K562 (cell line): ENCODE results near the gene GLRA2. TPM values are rescaled to one million over a fixed set of nuclear protein-coding genes. Genes with fewer than 3 reads are reported as not detected.

Experiments
- AFF1 ChIP-seq, 2 experiments: fragments of 450-650 bp; IDR thresholded peaks; 2 replicates each; pipeline ENCODE4 v1.6.1; 2018; ENCODE audit warnings: mild to moderate bottlenecking in 2 of 2, low read depth in 1 of 2; ENCODE audit not compliant: partially characterized antibody in 2 of 2
- CEBPZ ChIP-seq: fragments of 150-350 bp; IDR thresholded peaks from 2 replicates; pipeline ENCODE4 v1.6.1; 2014; ENCODE audit warnings: low read depth, mild to moderate bottlenecking, low read length, borderline replicate concordance
- CREB5 ChIP-seq: fragments of 250-450 bp; sonication (Bioruptor Pico); IDR thresholded peaks from 2 replicates; pipeline ENCODE4 v1.5.0; 2020; ENCODE audit warnings: mild to moderate bottlenecking
- HMBOX1 ChIP-seq: sonication (generic); IDR thresholded peaks from 2 replicates; pipeline ENCODE4 v1.6.1; 2016
- POLR2G ChIP-seq: fragments of 200-400 bp; formaldehyde crosslinking; IDR thresholded peaks from 2 replicates; pipeline ENCODE4 v1.6.1; 2017; ENCODE audit warnings: low read depth, mild to moderate bottlenecking, antibody characterized with exemption, low read length, moderate library complexity
- SAFB2 ChIP-seq: fragments of 200-400 bp; formaldehyde crosslinking; IDR thresholded peaks from 2 replicates; pipeline ENCODE4 v1.6.1; 2018; ENCODE audit warnings: borderline replicate concordance, low read length, low read depth, moderate library complexity; ENCODE audit not compliant: severe bottlenecking
- TAF9B ChIP-seq: fragments of 450-650 bp; IDR thresholded peaks from 2 replicates; pipeline ENCODE4 v1.6.1; 2018; ENCODE audit warnings: mild to moderate bottlenecking; ENCODE audit not compliant: partially characterized antibody
- ZNF518B ChIP-seq: fragments of 250-450 bp; sonication (Bioruptor Pico); IDR thresholded peaks from 2 replicates; pipeline ENCODE4 v1.5.0; 2021; ENCODE audit warnings: mild to moderate bottlenecking, moderate library complexity
- polyA plus RNA-seq, 8 experiments: library from polyadenylated mRNA; depleted of rRNA in 4 of 8; stranded (reverse) in 5 of 8; unstranded in 3 of 8; fragments of >200 nt; fragmentation: Nextera tagmentation in 2 of 8; fragmentation: Illumina TruSeq in 1 of 8; extraction: Ambion mirVana in 2 of 8; extraction: Trizol in 1 of 8; gene quantifications; 2 replicates each; pipeline versions ENCODE4 v1.2.1 to v1.2.3, GENCODE V29; 2011 to 2014; ENCODE audit warnings: inconsistent platforms in 1 of 8, missing spikeins in 1 of 8
- total RNA-seq, 7 experiments: library from RNA; depleted of rRNA in 6 of 7; stranded (reverse); fragments of >200 nt in 6 of 7; fragmentation: Illumina TruSeq in 2 of 7; extraction: Trizol in 2 of 7; gene quantifications; 2 replicates each; pipeline versions ENCODE4 v1.2.1 to v1.2.3, GENCODE V29; 2011 to 2021; ENCODE audit warnings: low replicate concordance in 1 of 7

Gene GLRA2
- total and polyA plus RNA-seq, 9 of the 15 experiments (the other 6 are each of a cell fraction or from before 2014, with no cell fraction given): not detected

GRCh38 chrX:14698790-14699189 lies 169.5 kb downstream of the GLRA2 start (continued):
- TF ChIP-seq ZNF518B (CRISPR knock-in tag) (no peak), SAFB2 (no peak), CEBPZ (no peak), HMBOX1 (no peak), AFF1 (IDR thresholded peaks at IDR 0.05; ENCODE audit: low read depth in 1 of 2, partially characterized antibody in 2 of 2) (no peak), TAF9B (no peak), CREB5 (CRISPR knock-in tag) (no peak), POLR2G (no peak)
